Stimulated activated CD4-positive, alpha-beta T cell treated with anti-CD3 and anti-CD28 coated beads, Interleukin-15, amount 100 ng/mL, for 24 hours (primary cell): ENCODE data around the gene STAT1.

Experiments
- DNase-seq: peaks from one replicate; pipeline ENCODE4 v3.0.0-alpha.2; 2020

STAT1 gene

GRCh38 chr2:190948671-190949070 lies 65.3 kb downstream of the STAT1 start:
- DNase-seq, result peak; percentile 27

- no peak for DNase-seq
These were observed 66.2 kb downstream of the STAT1 start for GRCh38 chr2:190947711-190948251.

GRCh38 chr2:190947141-190947540 lies 66.8 kb downstream of the STAT1 start:
- no peak for DNase-seq

- DNase-seq, result no peak
These were observed 70.3 kb downstream of the STAT1 start for GRCh38 chr2:190943706-190944105.

DNA sequence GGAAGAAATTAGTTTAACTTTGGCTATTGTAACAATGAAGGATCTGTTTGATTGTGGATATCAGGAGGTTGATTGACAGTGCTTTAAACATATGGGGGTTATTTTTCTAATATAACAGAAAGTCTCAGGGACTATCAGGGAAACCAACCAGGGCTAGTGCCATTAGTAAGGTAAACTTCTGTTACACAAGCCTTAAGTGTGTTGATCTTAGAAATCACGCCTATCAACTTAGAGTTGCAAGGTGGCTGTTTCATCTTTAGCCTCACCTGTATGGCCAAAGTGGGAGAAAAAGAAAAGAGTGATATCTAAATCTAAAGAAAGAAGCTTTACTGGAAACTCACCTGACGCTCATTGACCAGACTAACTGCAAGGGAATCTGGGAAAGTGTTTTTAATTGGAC lies 71.3 kb downstream of the STAT1 start:
- DNase-seq, result no peak

DNA sequence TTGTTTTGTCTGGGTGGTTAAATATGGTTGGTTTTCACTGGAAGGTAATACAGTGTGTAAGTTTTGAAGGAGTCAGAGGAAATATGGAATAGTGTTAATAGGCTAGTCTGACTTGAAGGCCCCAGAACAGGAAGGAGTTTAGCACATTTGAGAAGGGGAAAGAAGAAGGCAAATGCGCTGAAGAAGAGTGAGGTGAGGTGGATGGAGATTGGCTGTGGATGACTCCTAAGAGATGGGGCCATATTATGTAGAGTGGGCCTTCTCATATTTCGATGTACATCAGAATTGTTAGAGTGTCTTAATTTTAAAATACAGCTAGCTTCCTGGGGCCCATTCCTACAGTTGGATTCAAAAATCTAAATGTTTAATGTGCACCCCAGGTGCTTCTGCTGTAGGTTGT lies 72.4 kb downstream of the STAT1 start:
- DNase-seq, result no peak

DNA sequence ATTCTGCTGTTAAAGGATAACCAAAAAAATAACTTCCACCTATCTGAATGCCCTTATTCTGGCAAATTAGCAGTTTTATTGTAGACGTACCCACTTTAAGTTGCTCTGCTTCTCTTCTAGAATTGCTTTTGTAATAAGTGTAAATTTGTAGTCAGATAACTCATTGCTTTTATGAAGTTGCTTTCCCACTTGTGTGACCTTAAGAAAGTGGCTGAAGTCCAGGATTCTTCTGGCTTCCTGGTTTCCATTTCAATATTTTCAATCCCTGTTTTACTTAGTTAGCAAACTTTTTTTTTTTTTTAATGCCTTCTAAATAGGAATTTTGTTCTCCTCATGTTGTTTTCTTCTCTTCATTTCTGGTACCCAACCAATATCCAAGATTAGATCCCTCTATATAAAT lies 73.5 kb downstream of the STAT1 start:
- DNase-seq, result no peak

- no peak for DNase-seq
These were observed 75.1 kb downstream of the STAT1 start for GRCh38 chr2:190938771-190939335.

GRCh38 chr2:190935054-190935453 lies 78.9 kb downstream of the STAT1 start:
- no peak for DNase-seq

DNA sequence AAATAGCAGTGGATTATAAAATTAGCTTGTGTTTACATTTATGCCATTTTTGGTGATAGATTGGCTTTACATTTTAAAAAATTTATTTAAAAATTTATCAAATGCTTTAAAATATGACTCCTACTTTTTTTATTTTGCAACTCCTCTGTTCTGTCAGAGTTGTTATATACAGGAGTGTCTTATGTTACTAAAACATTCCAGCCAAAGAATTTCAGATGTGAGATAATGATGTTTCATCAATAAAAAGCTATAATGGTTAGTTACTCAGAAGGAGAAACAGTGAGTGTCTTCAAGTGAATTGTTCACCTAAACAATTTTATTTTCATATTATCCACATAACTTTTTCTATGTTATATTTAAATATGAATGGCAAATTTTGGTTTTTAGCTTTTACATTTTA lies 80.6 kb downstream of the STAT1 start:
- DNase-seq, result no peak

- no peak for DNase-seq
These were observed 81.5 kb downstream of the STAT1 start for GRCh38 chr2:190932514-190932913.

DNA sequence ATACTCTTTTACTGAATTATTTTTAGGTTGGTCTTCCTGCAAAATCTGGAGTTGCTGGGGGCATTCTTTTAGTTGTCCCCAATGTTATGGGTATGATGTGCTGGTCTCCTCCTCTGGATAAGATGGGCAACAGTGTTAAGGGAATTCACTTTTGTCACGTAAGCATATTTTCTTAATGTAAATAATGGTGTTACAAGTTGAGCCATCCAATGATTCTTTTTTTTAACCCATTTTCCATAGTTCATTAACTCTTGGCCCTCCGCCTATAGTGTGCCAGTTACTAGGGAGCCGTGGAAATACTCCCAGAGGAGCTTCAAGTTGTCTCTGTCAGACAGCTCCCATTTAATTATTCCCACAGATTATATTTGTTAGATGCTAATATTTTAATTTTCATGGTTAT lies 83.6 kb downstream of the STAT1 start:
- DNase-seq, result no peak

- no peak for DNase-seq
These were observed 84.1 kb downstream of the STAT1 start for GRCh38 chr2:190929919-190930318.

DNA sequence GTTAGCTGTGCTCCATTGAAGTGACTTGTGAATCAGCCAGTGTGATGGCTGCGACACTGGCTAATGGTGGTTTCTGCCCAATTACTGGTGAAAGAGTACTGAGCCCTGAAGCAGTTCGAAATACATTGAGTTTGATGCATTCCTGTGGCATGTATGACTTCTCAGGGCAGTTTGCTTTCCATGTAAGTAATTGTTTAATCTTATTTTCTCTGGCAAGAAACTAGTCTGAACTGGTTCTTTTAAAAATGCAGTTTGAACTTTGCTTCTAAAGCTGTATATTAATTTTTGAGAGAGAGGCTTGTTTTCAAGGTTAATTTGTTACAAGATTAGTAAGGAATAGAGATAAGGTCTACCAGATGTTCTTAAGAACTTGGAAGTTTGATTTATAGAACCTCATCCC lies 86.7 kb downstream of the STAT1 start:
- DNase-seq, result no peak

DNA sequence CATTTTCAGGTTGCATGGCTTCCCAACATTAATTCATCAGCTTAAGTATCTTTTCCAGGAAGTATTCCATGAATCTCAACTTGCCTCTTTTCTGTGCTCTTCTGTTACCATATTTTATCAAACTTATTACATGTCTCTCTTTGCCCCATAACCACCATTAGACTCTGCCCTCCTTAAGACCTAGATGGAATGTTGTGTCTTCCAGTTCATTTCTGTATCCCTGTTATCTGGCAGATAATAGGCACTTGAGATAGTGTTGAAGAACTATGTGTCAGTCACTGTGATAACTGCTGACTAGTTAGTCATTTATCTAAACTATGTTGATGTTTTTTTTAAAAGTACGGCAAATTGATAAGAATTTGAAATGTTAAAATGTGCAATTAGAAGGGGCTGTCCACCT lies 91.6 kb downstream of the STAT1 start:
- no peak for DNase-seq

DNA sequence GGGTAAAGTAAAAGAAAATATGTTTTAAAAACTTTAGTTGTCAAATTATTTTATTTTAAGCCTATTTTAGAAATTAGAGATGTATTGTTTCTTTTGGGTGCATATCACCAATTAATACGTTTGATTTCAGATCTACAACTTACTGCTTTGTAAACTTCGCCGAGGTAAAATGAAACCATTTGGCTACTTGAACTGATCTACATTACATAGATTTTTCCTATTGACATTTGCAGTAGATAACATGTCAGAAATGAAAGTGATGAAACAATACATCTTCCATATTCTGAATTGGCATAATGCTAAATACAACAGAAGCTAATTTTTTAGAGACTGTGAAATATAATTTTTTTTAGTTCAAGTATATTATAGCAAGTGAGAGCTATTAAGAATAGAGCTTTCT lies 93.9 kb downstream of the STAT1 start:
- DNase-seq, result no peak
